Measurements from ENCODE around the gene CFTR. TPM values are rescaled to one million over a fixed set of nuclear protein-coding genes. Genes with fewer than 3 reads are reported as not detected.

Gene CFTR
- total RNA-seq, 1 experiment from 2014 or later = 1.2 TPM

- no peaks in the 10 kb centered on the region for H3K36me3 Mint-ChIP-seq (ENCODE audit: insufficient read depth in 1 of 3, low read depth in 3 of 3)
- H3K4me2 ChIP-seq (ENCODE audit: insufficient read depth, insufficient read length, low read length) = no peak overlapping the region
Observed at GRCh38 chr7:117470777-117471176, 9.0 kb upstream of the CFTR start.

More at GRCh38 chr7:117470777-117471176, 9.0 kb upstream of the CFTR start:
- Histone ChIP-seq H2BK5ac (ENCODE audit: insufficient read length, low read length) (no peak overlapping the region), H3K4ac (ENCODE audit: low read depth, low read length) (no peak overlapping the region), H4K8ac (replicated peaks; ENCODE audit: insufficient read length, low read depth, low read length) (no peak overlapping the region), H3K27ac (ENCODE audit: insufficient read length, low read depth, low read length) (no peak overlapping the region), H3T11ph (ENCODE audit: low read length) (no peak overlapping the region), H3K79me2 (ENCODE audit: insufficient read depth, low read length) (no peaks in the 10 kb centered on the region), H3K23ac (ENCODE audit: insufficient read length, low read depth, low read length) (no peak overlapping the region), H2BK20ac (ENCODE audit: low read depth, low read length, poor library complexity, severe bottlenecking) (no peak overlapping the region), H2BK120ac (ENCODE audit: low read depth, low read length, poor library complexity, severe bottlenecking) (no peak overlapping the region), H2BK15ac (ENCODE audit: low read depth, low read length) (no peak overlapping the region), H3K9ac (ENCODE audit: extremely low read depth, insufficient read length, low read length) (no peak overlapping the region), H3K18ac (ENCODE audit: insufficient read length, low read depth, low read length) (no peak overlapping the region), H3K4me1 (ENCODE audit: insufficient read depth, low read length) (no peaks in the 10 kb centered on the region), H4K20me1 (ENCODE audit: control insufficient read depth, insufficient read depth, insufficient read length) (no peaks in the 10 kb centered on the region), H3K27me3 (ENCODE audit: insufficient read depth, low read length) (no peaks in the 10 kb centered on the region), H3K56ac (ENCODE audit: insufficient read length, low read depth, low read length) (no peak overlapping the region), H4K5ac (ENCODE audit: insufficient read length, low read depth, low read length) (no peak overlapping the region), H3K9me3 (ENCODE audit: control insufficient read depth, low read depth, low read length) (no peaks in the 10 kb centered on the region), H4K91ac (ENCODE audit: insufficient read length, low read depth, low read length) (no peak overlapping the region), H2AFZ (ENCODE audit: low read length) (no peak overlapping the region), H3K14ac (ENCODE audit: insufficient read depth, low read length) (no peak overlapping the region), H2BK12ac (ENCODE audit: insufficient read length, low read depth, low read length) (no peak overlapping the region), H2AK5ac (ENCODE audit: insufficient read length, low read length) (no peak overlapping the region), H3K23me2 (ENCODE audit: insufficient read length, low read depth, low read length, poor library complexity, severe bottlenecking) (no peaks in the 10 kb centered on the region), H3K79me1 (ENCODE audit: insufficient read depth, low read depth, low read length, poor library complexity, severe bottlenecking) (no peaks in the 10 kb centered on the region)
- DNase-seq = no peak
- TF ChIP-seq CTCF (conservative IDR thresholded peaks at IDR 0.05) = no peak
- Mint-ChIP-seq H3K27ac (no peak overlapping the region), H3K9me3 (no peaks in the 10 kb centered on the region), H3K4me3 (no peak overlapping the region), H3K27me3 (ENCODE audit: low read depth) (no peaks in the 10 kb centered on the region), H3K4me1 (peaks cover 3 to 5% of the 10 kb centered on the region in 2 experiments; a peak in 3 of 4 replicates)
- no CpG with 5 or more reads among the region's 5 CpGs for WGBS (ENCODE audit: extremely low coverage, insufficient read length, low lambda C conversion rate)
